Inflammatory macrophage (primary cell): ENCODE results near the gene C2orf92.

Source experiments
- DNase-seq, 2 donors: peaks; one replicate each; pipeline ENCODE4 v3.0.0-alpha.2; 2020 to 2022

C2orf92 gene

GRCh38 chr2:97714950-97715652 is 45.6 kb downstream of the C2orf92 start:
- DNase-seq, result no peak

- no peak for DNase-seq
These were observed 46.6 kb downstream of the C2orf92 start for GRCh38 chr2:97715951-97716694.

- no peak for DNase-seq
These were observed 47.4 kb downstream of the C2orf92 start for GRCh38 chr2:97716695-97717612.

- DNase-seq, result no peak
These were observed 48.1 kb downstream of the C2orf92 start for GRCh38 chr2:97717613-97717995.

- no peak for DNase-seq
These were observed 48.8 kb downstream of the C2orf92 start for GRCh38 chr2:97718051-97718882.

- DNase-seq, result no peak
These were observed 49.4 kb downstream of the C2orf92 start for GRCh38 chr2:97718942-97719341.

- DNase-seq, result no peak
These were observed 50.0 kb downstream of the C2orf92 start for GRCh38 chr2:97719362-97720155.

GRCh38 chr2:97720746-97721145 is 51.2 kb downstream of the C2orf92 start:
- DNase-seq, result no peak

- no peak for DNase-seq
These were observed 52.7 kb downstream of the C2orf92 start for GRCh38 chr2:97722227-97722626.

GRCh38 chr2:97723156-97724072 is 53.9 kb downstream of the C2orf92 start:
- no peak for DNase-seq

- DNase-seq, result no peak
These were observed 54.5 kb downstream of the C2orf92 start for GRCh38 chr2:97724073-97724410.

GRCh38 chr2:97724501-97724900 is 55.0 kb downstream of the C2orf92 start:
- DNase-seq, result no peak

GRCh38 chr2:97724946-97725688 is 55.6 kb downstream of the C2orf92 start:
- no peak for DNase-seq

- DNase-seq, result peak; percentile 13 to 38
These were observed 57.0 kb downstream of the C2orf92 start for GRCh38 chr2:97726261-97727064.

GRCh38 chr2:97727296-97727695 is 57.8 kb downstream of the C2orf92 start:
- no peak for DNase-seq

- no peak for DNase-seq
These were observed 58.7 kb downstream of the C2orf92 start for GRCh38 chr2:97728091-97728731.

- DNase-seq, result no peak
These were observed 60.7 kb downstream of the C2orf92 start for GRCh38 chr2:97730245-97730644.
